GM23338 (cell line): ENCODE measurements around the gene LIX1.

Experiments used
- CREB1 ChIP-seq: fragments of 250-450 bp; sonication (Bioruptor Pico); IDR thresholded peaks from 2 replicates; pipeline ENCODE4 v1.5.0; 2020; ENCODE audit warnings: low read depth, mild to moderate bottlenecking, moderate library complexity
- EZH2 ChIP-seq: fragments of 200-600 bp; sonication (generic); IDR thresholded peaks from one replicate; pipeline ENCODE4 v1.8.0; 2017; ENCODE audit warnings: antibody characterized with exemption, mild to moderate bottlenecking, low read depth; ENCODE audit not compliant: unreplicated experiment
- EZH2phosphoT487 ChIP-seq: fragments of 200-600 bp; sonication (generic); IDR thresholded peaks from one replicate; pipeline ENCODE4 v1.8.1; 2018; ENCODE audit warnings: antibody characterized with exemption; ENCODE audit not compliant: unreplicated experiment
- POLR2AphosphoS5 ChIP-seq: IDR thresholded peaks from 2 replicates; pipeline ENCODE4 v1.6.1; 2016; ENCODE audit warnings: antibody characterized with exemption, low read depth
- TF ChIP-seq, protein P1 (sequence below), 2 experiments: fragments of 200-600 bp in 1 of 2; sonication (generic) in 1 of 2; conservative IDR thresholded peaks; 2 replicates each; pipeline versions ENCODE4 v1.5.1 to v1.6.1; 2016 to 2017; ENCODE audit warnings: antibody characterized with exemption in 2 of 2, low read depth in 2 of 2, mild to moderate bottlenecking in 2 of 2, moderate library complexity in 1 of 2
- TF ChIP-seq, protein P2 (sequence below): IDR thresholded peaks from one replicate; pipeline ENCODE4 v1.6.1; 2018; ENCODE audit warnings: antibody characterized with exemption; ENCODE audit not compliant: unreplicated experiment
- TF ChIP-seq, protein P3 (sequence below): IDR thresholded peaks from 2 replicates; pipeline ENCODE4 v1.6.1; 2016; ENCODE audit warnings: antibody characterized with exemption

DNA sequence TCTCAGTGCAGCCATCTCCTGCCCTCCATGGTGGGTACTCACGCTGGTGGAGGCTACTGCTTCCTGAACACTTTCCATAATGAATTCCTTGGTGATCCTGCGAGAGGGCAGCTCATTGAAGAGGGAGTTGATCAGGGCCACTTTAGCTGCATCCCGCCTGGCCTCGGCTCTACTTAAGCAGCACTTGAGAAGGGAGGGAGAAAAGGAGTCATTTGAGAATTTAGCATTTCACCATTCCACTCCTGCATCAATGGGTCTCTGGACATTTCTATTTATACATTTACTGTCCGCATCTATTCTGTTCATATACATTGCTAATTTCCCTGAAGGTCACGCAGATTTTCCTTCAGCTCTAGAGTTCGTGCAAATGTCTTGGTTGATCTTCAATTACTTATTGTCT is 35.1 kb downstream of the LIX1 start:
- TF ChIP-seq, protein P1, sequence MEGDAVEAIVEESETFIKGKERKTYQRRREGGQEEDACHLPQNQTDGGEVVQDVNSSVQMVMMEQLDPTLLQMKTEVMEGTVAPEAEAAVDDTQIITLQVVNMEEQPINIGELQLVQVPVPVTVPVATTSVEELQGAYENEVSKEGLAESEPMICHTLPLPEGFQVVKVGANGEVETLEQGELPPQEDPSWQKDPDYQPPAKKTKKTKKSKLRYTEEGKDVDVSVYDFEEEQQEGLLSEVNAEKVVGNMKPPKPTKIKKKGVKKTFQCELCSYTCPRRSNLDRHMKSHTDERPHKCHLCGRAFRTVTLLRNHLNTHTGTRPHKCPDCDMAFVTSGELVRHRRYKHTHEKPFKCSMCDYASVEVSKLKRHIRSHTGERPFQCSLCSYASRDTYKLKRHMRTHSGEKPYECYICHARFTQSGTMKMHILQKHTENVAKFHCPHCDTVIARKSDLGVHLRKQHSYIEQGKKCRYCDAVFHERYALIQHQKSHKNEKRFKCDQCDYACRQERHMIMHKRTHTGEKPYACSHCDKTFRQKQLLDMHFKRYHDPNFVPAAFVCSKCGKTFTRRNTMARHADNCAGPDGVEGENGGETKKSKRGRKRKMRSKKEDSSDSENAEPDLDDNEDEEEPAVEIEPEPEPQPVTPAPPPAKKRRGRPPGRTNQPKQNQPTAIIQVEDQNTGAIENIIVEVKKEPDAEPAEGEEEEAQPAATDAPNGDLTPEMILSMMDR (conservative IDR thresholded peaks at IDR 0.05; ENCODE audit: low read depth in 2 of 2): no peak
- TF ChIP-seq EZH2phosphoT487 (no peak), EZH2 (no peak), POLR2AphosphoS5 (no peak), CREB1 (CRISPR knock-in tag) (no peak)
- TF ChIP-seq, protein P2, sequence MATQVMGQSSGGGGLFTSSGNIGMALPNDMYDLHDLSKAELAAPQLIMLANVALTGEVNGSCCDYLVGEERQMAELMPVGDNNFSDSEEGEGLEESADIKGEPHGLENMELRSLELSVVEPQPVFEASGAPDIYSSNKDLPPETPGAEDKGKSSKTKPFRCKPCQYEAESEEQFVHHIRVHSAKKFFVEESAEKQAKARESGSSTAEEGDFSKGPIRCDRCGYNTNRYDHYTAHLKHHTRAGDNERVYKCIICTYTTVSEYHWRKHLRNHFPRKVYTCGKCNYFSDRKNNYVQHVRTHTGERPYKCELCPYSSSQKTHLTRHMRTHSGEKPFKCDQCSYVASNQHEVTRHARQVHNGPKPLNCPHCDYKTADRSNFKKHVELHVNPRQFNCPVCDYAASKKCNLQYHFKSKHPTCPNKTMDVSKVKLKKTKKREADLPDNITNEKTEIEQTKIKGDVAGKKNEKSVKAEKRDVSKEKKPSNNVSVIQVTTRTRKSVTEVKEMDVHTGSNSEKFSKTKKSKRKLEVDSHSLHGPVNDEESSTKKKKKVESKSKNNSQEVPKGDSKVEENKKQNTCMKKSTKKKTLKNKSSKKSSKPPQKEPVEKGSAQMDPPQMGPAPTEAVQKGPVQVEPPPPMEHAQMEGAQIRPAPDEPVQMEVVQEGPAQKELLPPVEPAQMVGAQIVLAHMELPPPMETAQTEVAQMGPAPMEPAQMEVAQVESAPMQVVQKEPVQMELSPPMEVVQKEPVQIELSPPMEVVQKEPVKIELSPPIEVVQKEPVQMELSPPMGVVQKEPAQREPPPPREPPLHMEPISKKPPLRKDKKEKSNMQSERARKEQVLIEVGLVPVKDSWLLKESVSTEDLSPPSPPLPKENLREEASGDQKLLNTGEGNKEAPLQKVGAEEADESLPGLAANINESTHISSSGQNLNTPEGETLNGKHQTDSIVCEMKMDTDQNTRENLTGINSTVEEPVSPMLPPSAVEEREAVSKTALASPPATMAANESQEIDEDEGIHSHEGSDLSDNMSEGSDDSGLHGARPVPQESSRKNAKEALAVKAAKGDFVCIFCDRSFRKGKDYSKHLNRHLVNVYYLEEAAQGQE: no peak
- TF ChIP-seq, protein P3, sequence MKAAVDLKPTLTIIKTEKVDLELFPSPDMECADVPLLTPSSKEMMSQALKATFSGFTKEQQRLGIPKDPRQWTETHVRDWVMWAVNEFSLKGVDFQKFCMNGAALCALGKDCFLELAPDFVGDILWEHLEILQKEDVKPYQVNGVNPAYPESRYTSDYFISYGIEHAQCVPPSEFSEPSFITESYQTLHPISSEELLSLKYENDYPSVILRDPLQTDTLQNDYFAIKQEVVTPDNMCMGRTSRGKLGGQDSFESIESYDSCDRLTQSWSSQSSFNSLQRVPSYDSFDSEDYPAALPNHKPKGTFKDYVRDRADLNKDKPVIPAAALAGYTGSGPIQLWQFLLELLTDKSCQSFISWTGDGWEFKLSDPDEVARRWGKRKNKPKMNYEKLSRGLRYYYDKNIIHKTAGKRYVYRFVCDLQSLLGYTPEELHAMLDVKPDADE: no peak
